ENCODE measurements around the gene PPP2R2C.

DNA sequence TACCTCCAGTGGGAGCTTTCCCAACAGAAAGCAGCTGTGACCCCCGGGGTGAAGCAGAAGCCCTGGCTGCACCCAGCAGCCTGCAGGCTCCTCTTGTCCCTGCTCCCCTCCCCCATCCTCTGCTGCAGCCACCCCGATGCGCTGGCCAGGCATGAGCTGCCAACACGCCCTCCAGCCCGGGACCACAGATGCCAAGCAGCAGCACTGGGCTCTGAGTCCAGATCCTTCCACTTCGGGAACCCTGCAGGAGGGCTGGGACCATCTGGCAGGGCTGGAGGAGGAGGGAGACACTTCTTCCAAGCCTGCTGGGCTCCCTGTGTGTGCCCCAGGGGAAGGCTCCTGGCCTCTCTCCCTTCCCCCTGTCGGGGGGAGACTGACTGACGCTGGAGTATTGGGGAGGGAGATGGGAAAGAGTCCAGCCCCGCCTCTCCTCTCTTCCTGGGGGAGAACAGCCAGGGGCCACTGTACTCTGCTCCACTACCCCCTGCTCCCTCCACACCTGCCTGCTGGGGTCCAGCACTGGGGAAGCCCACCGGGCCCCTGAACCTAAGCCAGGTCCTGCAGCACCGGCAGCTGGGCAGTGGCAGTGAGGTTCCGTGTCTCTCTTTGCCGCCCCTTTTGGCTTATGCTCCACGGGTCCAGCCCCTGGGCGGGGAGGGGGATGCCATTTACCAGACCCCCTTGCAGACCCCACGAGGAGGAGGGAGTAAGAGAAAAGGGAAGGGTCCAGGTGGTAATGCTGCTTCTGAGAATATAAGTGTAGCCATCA is 55.7 kb downstream of the PPP2R2C start:
- TF ChIP-seq, protein P1, sequence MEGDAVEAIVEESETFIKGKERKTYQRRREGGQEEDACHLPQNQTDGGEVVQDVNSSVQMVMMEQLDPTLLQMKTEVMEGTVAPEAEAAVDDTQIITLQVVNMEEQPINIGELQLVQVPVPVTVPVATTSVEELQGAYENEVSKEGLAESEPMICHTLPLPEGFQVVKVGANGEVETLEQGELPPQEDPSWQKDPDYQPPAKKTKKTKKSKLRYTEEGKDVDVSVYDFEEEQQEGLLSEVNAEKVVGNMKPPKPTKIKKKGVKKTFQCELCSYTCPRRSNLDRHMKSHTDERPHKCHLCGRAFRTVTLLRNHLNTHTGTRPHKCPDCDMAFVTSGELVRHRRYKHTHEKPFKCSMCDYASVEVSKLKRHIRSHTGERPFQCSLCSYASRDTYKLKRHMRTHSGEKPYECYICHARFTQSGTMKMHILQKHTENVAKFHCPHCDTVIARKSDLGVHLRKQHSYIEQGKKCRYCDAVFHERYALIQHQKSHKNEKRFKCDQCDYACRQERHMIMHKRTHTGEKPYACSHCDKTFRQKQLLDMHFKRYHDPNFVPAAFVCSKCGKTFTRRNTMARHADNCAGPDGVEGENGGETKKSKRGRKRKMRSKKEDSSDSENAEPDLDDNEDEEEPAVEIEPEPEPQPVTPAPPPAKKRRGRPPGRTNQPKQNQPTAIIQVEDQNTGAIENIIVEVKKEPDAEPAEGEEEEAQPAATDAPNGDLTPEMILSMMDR (conservative IDR thresholded peaks at IDR 0.05; ENCODE audit: low read length), result no peak
- no peak for TF ChIP-seq EZH2phosphoT487 (IDR thresholded peaks at IDR 0.05; ENCODE audit: borderline replicate concordance)
